Astrocyte (in vitro differentiated cells and primary cell): ENCODE data around the gene DGCR2.

ENCODE experiments used
- CTCF ChIP-seq: IDR thresholded peaks from 2 replicates; pipeline ENCODE4 v1.5.1; 2011; ENCODE audit warnings: low read depth, mild to moderate bottlenecking, inconsistent platforms, low read length, moderate library complexity; ENCODE audit not compliant: insufficient read depth
- EZH2 ChIP-seq: IDR thresholded peaks from 2 replicates; pipeline ENCODE4 v1.6.1; 2012; ENCODE audit warnings: mild to moderate bottlenecking, low read length, inconsistent platforms; ENCODE audit not compliant: insufficient read depth

- no peak for TF ChIP-seq CTCF
- no peak for TF ChIP-seq EZH2
Observed at GRCh38 chr22:19003508-19003907, 118.7 kb downstream of the DGCR2 start.
